GM19025 (cell line): ENCODE data around the gene TMED4.

Source experiments
- ATAC-seq: cut with Tn5 transposase; IDR thresholded peaks from one replicate; pipeline ENCODE4 v1.9.1; 2021; ENCODE audit warnings: mild to moderate bottlenecking, low read depth, moderate library complexity; ENCODE audit not compliant: unreplicated experiment

Gene TMED4

GRCh38 chr7:44547536-44548231 lies 34.3 kb downstream of the TMED4 start:
- no peak for ATAC-seq

- ATAC-seq = no peak
Measured at GRCh38 chr7:44541876-44542610, 40.0 kb downstream of the TMED4 start.

- ATAC-seq = no peak
Measured at GRCh38 chr7:44541028-44541869, 40.8 kb downstream of the TMED4 start, which contains the start of gene NPC1L1. Gene NPC1L1, minus strand, starts transcription at chr7:44541330. Its CDS starts 71 bp downstream, at chr7:44541259.

- no peak for ATAC-seq
Measured at GRCh38 chr7:44540592-44541027, 41.4 kb downstream of the TMED4 start.

- no peak for ATAC-seq
Measured at GRCh38 chr7:44539669-44540506, 42.1 kb downstream of the TMED4 start.

- ATAC-seq = no peak
Measured at GRCh38 chr7:44538798-44539668, 43.0 kb downstream of the TMED4 start.

GRCh38 chr7:44538093-44538797 lies 43.8 kb downstream of the TMED4 start:
- ATAC-seq = no peak

- ATAC-seq = no peak
Measured at GRCh38 chr7:44537442-44537841, 44.6 kb downstream of the TMED4 start.

- ATAC-seq = no peak
Measured at GRCh38 chr7:44536090-44536489, 45.9 kb downstream of the TMED4 start.

- no peak for ATAC-seq
Measured at GRCh38 chr7:44535348-44536064, 46.5 kb downstream of the TMED4 start.

- ATAC-seq = no peak
Measured at GRCh38 chr7:44534501-44534900, 47.5 kb downstream of the TMED4 start.

- ATAC-seq = no peak
Measured at GRCh38 chr7:44534087-44534486, 47.9 kb downstream of the TMED4 start.

- no peak for ATAC-seq
Measured at GRCh38 chr7:44533301-44534055, 48.6 kb downstream of the TMED4 start.

GRCh38 chr7:44531421-44532380 lies 50.3 kb downstream of the TMED4 start:
- no peak for ATAC-seq

- no peak for ATAC-seq
Measured at GRCh38 chr7:44530990-44531389, 51.0 kb downstream of the TMED4 start.
